ENCODE data around the gene TCEAL3.

DNA sequence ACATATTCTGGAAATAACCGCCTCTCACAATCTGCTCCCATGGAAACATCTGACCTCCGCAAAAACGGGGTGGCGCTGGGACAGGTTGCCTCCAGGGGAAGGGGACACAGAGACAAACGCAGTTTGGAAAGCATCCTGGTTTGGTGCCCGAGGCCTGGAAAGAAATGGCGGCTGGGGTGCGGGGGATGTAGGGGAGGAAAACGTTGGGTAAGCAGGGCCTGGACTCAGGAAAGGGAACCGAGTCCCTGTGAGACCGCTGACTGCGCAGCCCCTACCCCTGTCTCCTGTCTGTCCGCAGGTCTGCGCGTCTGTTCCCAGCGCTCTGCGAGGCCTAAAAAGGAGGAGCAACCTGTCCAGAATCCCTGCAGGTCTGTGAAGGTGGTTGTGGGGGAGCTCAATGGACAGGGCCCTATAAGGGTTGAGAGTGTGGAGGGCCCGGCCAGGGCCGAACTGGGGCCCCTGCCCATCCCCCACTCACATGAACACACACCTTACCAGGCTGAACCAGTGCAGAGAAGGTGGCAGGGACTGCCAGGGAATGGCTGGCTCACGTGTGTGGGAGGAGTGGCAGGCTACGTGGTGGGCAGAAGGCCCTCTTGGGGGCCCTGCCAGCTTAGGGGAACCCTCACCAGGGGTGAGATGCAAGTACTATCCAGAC, 672 bp downstream of the TCEAL3 start:
- TF ChIP-seq ZC3H11A (IDR thresholded peaks at IDR 0.05; ENCODE audit: low read depth, low read length): no peak
- no peak for TF ChIP-seq EZH2 (IDR thresholded peaks at IDR 0.05; ENCODE audit: borderline replicate concordance, low read depth, low read length)
- TF ChIP-seq, protein P1, sequence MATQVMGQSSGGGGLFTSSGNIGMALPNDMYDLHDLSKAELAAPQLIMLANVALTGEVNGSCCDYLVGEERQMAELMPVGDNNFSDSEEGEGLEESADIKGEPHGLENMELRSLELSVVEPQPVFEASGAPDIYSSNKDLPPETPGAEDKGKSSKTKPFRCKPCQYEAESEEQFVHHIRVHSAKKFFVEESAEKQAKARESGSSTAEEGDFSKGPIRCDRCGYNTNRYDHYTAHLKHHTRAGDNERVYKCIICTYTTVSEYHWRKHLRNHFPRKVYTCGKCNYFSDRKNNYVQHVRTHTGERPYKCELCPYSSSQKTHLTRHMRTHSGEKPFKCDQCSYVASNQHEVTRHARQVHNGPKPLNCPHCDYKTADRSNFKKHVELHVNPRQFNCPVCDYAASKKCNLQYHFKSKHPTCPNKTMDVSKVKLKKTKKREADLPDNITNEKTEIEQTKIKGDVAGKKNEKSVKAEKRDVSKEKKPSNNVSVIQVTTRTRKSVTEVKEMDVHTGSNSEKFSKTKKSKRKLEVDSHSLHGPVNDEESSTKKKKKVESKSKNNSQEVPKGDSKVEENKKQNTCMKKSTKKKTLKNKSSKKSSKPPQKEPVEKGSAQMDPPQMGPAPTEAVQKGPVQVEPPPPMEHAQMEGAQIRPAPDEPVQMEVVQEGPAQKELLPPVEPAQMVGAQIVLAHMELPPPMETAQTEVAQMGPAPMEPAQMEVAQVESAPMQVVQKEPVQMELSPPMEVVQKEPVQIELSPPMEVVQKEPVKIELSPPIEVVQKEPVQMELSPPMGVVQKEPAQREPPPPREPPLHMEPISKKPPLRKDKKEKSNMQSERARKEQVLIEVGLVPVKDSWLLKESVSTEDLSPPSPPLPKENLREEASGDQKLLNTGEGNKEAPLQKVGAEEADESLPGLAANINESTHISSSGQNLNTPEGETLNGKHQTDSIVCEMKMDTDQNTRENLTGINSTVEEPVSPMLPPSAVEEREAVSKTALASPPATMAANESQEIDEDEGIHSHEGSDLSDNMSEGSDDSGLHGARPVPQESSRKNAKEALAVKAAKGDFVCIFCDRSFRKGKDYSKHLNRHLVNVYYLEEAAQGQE (IDR thresholded peaks at IDR 0.05; ENCODE audit: borderline replicate concordance): no peak
- TF ChIP-seq, protein P1 (CRISPR knock-in tag; IDR thresholded peaks at IDR 0.05; ENCODE audit: low read depth): no peak
- no peak for TF ChIP-seq ZNF224 (CRISPR knock-in tag; IDR thresholded peaks at IDR 0.05)
- TF ChIP-seq, protein P2, sequence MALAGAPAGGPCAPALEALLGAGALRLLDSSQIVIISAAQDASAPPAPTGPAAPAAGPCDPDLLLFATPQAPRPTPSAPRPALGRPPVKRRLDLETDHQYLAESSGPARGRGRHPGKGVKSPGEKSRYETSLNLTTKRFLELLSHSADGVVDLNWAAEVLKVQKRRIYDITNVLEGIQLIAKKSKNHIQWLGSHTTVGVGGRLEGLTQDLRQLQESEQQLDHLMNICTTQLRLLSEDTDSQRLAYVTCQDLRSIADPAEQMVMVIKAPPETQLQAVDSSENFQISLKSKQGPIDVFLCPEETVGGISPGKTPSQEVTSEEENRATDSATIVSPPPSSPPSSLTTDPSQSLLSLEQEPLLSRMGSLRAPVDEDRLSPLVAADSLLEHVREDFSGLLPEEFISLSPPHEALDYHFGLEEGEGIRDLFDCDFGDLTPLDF (CRISPR knock-in tag; IDR thresholded peaks at IDR 0.05): no peak
- no peak for TF ChIP-seq PHB2 (IDR thresholded peaks at IDR 0.05; ENCODE audit: low read depth)
- no peak for TF ChIP-seq NCOA1 (IDR thresholded peaks at IDR 0.05; ENCODE audit: low read depth)
- TF ChIP-seq, protein P3, sequence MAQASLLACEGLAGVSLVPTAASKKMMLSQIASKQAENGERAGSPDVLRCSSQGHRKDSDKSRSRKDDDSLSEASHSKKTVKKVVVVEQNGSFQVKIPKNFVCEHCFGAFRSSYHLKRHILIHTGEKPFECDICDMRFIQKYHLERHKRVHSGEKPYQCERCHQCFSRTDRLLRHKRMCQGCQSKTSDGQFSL (CRISPR knock-in tag; IDR thresholded peaks at IDR 0.05): no peak
- TF ChIP-seq, protein P3 (tag; IDR thresholded peaks at IDR 0.05): no peak
- TF ChIP-seq, protein P4, sequence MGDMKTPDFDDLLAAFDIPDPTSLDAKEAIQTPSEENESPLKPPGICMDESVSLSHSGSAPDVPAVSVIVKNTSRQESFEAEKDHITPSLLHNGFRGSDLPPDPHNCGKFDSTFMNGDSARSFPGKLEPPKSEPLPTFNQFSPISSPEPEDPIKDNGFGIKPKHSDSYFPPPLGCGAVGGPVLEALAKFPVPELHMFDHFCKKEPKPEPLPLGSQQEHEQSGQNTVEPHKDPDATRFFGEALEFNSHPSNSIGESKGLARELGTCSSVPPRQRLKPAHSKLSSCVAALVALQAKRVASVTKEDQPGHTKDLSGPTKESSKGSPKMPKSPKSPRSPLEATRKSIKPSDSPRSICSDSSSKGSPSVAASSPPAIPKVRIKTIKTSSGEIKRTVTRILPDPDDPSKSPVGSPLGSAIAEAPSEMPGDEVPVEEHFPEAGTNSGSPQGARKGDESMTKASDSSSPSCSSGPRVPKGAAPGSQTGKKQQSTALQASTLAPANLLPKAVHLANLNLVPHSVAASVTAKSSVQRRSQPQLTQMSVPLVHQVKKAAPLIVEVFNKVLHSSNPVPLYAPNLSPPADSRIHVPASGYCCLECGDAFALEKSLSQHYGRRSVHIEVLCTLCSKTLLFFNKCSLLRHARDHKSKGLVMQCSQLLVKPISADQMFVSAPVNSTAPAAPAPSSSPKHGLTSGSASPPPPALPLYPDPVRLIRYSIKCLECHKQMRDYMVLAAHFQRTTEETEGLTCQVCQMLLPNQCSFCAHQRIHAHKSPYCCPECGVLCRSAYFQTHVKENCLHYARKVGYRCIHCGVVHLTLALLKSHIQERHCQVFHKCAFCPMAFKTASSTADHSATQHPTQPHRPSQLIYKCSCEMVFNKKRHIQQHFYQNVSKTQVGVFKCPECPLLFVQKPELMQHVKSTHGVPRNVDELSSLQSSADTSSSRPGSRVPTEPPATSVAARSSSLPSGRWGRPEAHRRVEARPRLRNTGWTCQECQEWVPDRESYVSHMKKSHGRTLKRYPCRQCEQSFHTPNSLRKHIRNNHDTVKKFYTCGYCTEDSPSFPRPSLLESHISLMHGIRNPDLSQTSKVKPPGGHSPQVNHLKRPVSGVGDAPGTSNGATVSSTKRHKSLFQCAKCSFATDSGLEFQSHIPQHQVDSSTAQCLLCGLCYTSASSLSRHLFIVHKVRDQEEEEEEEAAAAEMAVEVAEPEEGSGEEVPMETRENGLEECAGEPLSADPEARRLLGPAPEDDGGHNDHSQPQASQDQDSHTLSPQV (IDR thresholded peaks at IDR 0.05): no peak
- TF ChIP-seq, protein P5, sequence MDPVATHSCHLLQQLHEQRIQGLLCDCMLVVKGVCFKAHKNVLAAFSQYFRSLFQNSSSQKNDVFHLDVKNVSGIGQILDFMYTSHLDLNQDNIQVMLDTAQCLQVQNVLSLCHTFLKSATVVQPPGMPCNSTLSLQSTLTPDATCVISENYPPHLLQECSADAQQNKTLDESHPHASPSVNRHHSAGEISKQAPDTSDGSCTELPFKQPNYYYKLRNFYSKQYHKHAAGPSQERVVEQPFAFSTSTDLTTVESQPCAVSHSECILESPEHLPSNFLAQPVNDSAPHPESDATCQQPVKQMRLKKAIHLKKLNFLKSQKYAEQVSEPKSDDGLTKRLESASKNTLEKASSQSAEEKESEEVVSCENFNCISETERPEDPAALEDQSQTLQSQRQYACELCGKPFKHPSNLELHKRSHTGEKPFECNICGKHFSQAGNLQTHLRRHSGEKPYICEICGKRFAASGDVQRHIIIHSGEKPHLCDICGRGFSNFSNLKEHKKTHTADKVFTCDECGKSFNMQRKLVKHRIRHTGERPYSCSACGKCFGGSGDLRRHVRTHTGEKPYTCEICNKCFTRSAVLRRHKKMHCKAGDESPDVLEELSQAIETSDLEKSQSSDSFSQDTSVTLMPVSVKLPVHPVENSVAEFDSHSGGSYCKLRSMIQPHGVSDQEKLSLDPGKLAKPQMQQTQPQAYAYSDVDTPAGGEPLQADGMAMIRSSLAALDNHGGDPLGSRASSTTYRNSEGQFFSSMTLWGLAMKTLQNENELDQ (CRISPR knock-in tag; IDR thresholded peaks at IDR 0.05; ENCODE audit: borderline replicate concordance): no peak
- no peak for TF ChIP-seq POLR2A (conservative IDR thresholded peaks at IDR 0.05)
- TF ChIP-seq MAFF (IDR thresholded peaks at IDR 0.05; ENCODE audit: low read length): no peak
- TF ChIP-seq SREBF1 (IDR thresholded peaks at IDR 0.05; ENCODE audit: borderline replicate concordance, low read depth, low read length): no peak
- TF ChIP-seq YBX1 (IDR thresholded peaks at IDR 0.05): no peak
